ENCODE measurements around the gene ABCC2. TPM values are rescaled to one million over a fixed set of nuclear protein-coding genes. Genes with fewer than 3 reads are reported as not detected.

ABCC2 gene
- total RNA-seq, 2 donors from 2014 or later, result 1.3 to 4.3 TPM

GRCh38 chr10:99750641-99751040 lies 31.8 kb upstream of the ABCC2 start:
- Histone ChIP-seq H3K36me3 (replicated peaks in 1 of 2; ENCODE audit: insufficient read depth in 1 of 2, low read depth in 2 of 2) (peaks cover 0 to 32% of the 10 kb centered on the region in 2 donors), H3K27ac (no peak overlapping the region), H3K27me3 (no peaks in the 10 kb centered on the region), H3K4me3 (no peak overlapping the region), H3K4me1 (no peaks in the 10 kb centered on the region), H3K9me3 (no peaks in the 10 kb centered on the region)
- TF ChIP-seq CTCF (IDR thresholded peaks at IDR 0.05), result no peak
- TF ChIP-seq POLR2A (IDR thresholded peaks at IDR 0.05), result no peak
- no peak for ATAC-seq
- no peak for DNase-seq
- intact Hi-C loops (cut with DNase I), result no loop called here

- intact Hi-C loops (cut with DNase I), result no loop called here
- H3K9me3 ChIP-seq, result no peaks in the 10 kb centered on the region
- H3K27me3 ChIP-seq, result no peaks in the 10 kb centered on the region
- H3K27ac ChIP-seq, result no peak overlapping the region
- WGBS, 2 donors, result 78 to 95% methylated on average over 1 of the region's 1 CpG
- TF ChIP-seq CTCF (IDR thresholded peaks at IDR 0.05), result no peak
- TF ChIP-seq POLR2A (IDR thresholded peaks at IDR 0.05), result no peak
- no peaks in the 10 kb centered on the region for H3K4me1 ChIP-seq
- ATAC-seq (no peak), DNase-seq (no peak)
- no peak overlapping the region for H3K4me3 ChIP-seq
- H3K36me3 ChIP-seq (replicated peaks in 1 of 2; ENCODE audit: insufficient read depth in 1 of 2, low read depth in 2 of 2), result peaks cover 0 to 17% of the 10 kb centered on the region in 2 donors
These were observed 27.8 kb upstream of the ABCC2 start for GRCh38 chr10:99754670-99755069.

- TF ChIP-seq CTCF (IDR thresholded peaks at IDR 0.05), result no peak
- DNase-seq, result no peak
- intact Hi-C loops (cut with DNase I), result no loop called here
- no peak for ATAC-seq
- Histone ChIP-seq H3K9me3 (no peaks in the 10 kb centered on the region), H3K27ac (no peak overlapping the region), H3K4me3 (no peak overlapping the region), H3K36me3 (replicated peaks in 1 of 2; ENCODE audit: insufficient read depth in 1 of 2, low read depth in 2 of 2) (peaks cover 0 to 17% of the 10 kb centered on the region in 2 donors), H3K27me3 (no peaks in the 10 kb centered on the region), H3K4me1 (no peaks in the 10 kb centered on the region)
- WGBS, 2 donors, result 93 to 95% methylated on average over 1 of the region's 1 CpG
These were observed 26.3 kb upstream of the ABCC2 start for GRCh38 chr10:99756159-99756558.

- ATAC-seq, result no peak
- 92 to 94% methylated on average over 2 of the region's 2 CpGs for WGBS, 2 donors
- no peak overlapping the region for H3K4me3 ChIP-seq
- intact Hi-C loops (cut with DNase I), result no loop called here
- H3K27me3 ChIP-seq, result no peaks in the 10 kb centered on the region
- TF ChIP-seq POLR2A (IDR thresholded peaks at IDR 0.05) (no peak), CTCF (IDR thresholded peaks at IDR 0.05) (no peak)
- H3K9me3 ChIP-seq, result no peaks in the 10 kb centered on the region
- H3K36me3 ChIP-seq (replicated peaks in 1 of 2; ENCODE audit: insufficient read depth in 1 of 2, low read depth in 2 of 2), result peaks cover 0 to 9% of the 10 kb centered on the region in 2 donors
- no peak overlapping the region for H3K27ac ChIP-seq
- no peaks in the 10 kb centered on the region for H3K4me1 ChIP-seq
- DNase-seq, result no peak
These were observed 24.1 kb upstream of the ABCC2 start for GRCh38 chr10:99758211-99758891.

- WGBS, 2 donors, result 83 to 92% methylated on average over 1 of the region's 1 CpG
- intact Hi-C loops (cut with DNase I), result no loop called here
- TF ChIP-seq POLR2A (IDR thresholded peaks at IDR 0.05) (no peak), CTCF (IDR thresholded peaks at IDR 0.05) (no peak)
- H3K27ac ChIP-seq, result no peak overlapping the region
- H3K4me3 ChIP-seq, result no peak overlapping the region
- no peaks in the 10 kb centered on the region for H3K4me1 ChIP-seq
- ATAC-seq (no peak), DNase-seq (no peak)
- peaks cover 0 to 3% of the 10 kb centered on the region in 2 donors for H3K36me3 ChIP-seq (replicated peaks in 1 of 2; ENCODE audit: insufficient read depth in 1 of 2, low read depth in 2 of 2)
- H3K9me3 ChIP-seq, result no peaks in the 10 kb centered on the region
- H3K27me3 ChIP-seq, result no peaks in the 10 kb centered on the region
These were observed 22.1 kb upstream of the ABCC2 start for GRCh38 chr10:99760321-99760720.

Measured in body of pancreas (tissue), 4 donors.